ENCODE data around the gene SPTLC3. TPM values are rescaled to one million over a fixed set of nuclear protein-coding genes. Genes with fewer than 3 reads are reported as not detected.

SPTLC3 gene
- total RNA-seq, 1 experiment from 2014 or later, result 0.03 TPM

DNA sequence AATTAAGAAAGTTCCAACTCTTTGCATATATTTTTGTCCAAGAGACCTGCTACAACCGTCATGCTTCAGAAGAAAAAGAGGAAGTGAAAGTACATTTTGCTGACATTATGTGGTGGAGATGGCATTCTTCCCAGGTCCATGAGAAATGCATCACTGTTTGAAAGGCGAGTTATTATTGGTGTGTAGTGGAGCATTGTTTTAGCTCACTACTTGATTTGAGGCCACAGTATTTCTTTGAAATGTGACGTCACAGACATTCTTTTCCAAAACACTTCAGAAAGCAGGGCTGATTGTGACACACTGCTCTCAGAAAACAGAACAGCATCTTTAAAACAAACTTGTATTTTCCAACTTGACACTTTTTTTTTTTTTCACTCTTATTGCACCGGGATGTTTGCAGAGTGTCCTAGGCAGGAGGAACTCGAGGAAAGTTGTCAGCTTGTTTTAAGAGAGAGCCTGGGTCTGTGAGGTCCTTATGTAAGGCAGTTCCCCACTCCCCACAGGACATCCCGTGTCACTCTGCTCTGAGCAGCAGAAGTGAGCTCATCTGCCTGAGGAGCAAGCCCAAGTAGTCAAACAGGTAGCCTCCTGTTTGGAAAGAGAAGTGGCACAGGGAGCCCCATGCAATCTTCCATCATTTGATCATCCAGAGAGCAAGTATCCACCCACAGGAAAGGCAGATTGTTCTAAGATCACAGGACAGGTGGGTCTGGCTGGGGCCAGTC lies 1.1 kb downstream of the SPTLC3 start:
- Histone ChIP-seq H3K36me3 (ENCODE audit: control insufficient read depth, insufficient read depth, low read length) (no peaks in the 10 kb centered on the region), H3K27ac (ENCODE audit: low read length) (no peak overlapping the region), H3K9me3 (ENCODE audit: control insufficient read depth, insufficient read depth, low read depth, low read length) (no peaks in the 10 kb centered on the region), H3K4me1 (ENCODE audit: control insufficient read depth, insufficient read depth, low read length) (no peaks in the 10 kb centered on the region), H3K4me3 (ENCODE audit: low read depth in 2 of 2, low read length in 2 of 2) (peak overlapping the region in 1 of 2 experiments; percentile 12; a peak in 1 of 4 replicates), H3K27me3 (ENCODE audit: control insufficient read depth, insufficient read depth, low read length) (no peaks in the 10 kb centered on the region)
- BruUV-seq (replicated peaks), result no TSS peak
- ATAC-seq (no peak), DNase-seq (ENCODE audit: low read depth, low spot score) (peak; percentile 10)
- ChIA-PET CTCF (interaction anchor here (0.6 kb wide), 1 partner anchor 68 kb away, joined by 4 read pairs; no protein-coding TSS in a partner anchor), POLR2A (interaction anchor here (0.6 kb wide), 1 partner anchor 80 kb away, joined by 14 read pairs; no protein-coding TSS in a partner anchor)
- in situ Hi-C loops (cut with HindIII; ENCODE audit: low pct_unique_long_range_greater_than_20kb, low sequenced_read_pairs) (no loop called here), intact Hi-C loops (cut with micrococcal nuclease; ENCODE audit: unreplicated experiment) (loop anchor here (5.0 kb wide), 1 partner anchor 1083 kb away; no protein-coding TSS in a partner anchor)
- TF ChIP-seq SIN3A (IDR thresholded peaks at IDR 0.05; ENCODE audit: borderline replicate concordance, insufficient read depth, low read depth, low read length) (no peak), CTCF (IDR thresholded peaks at IDR 0.05) (no peak), POLR2AphosphoS5 (IDR thresholded peaks at IDR 0.05; ENCODE audit: low read depth, low read length) (no peak), TCF7L2 (IDR thresholded peaks at IDR 0.05; ENCODE audit: low read depth, low read length) (no peak)
- TF ChIP-seq, protein P1, sequence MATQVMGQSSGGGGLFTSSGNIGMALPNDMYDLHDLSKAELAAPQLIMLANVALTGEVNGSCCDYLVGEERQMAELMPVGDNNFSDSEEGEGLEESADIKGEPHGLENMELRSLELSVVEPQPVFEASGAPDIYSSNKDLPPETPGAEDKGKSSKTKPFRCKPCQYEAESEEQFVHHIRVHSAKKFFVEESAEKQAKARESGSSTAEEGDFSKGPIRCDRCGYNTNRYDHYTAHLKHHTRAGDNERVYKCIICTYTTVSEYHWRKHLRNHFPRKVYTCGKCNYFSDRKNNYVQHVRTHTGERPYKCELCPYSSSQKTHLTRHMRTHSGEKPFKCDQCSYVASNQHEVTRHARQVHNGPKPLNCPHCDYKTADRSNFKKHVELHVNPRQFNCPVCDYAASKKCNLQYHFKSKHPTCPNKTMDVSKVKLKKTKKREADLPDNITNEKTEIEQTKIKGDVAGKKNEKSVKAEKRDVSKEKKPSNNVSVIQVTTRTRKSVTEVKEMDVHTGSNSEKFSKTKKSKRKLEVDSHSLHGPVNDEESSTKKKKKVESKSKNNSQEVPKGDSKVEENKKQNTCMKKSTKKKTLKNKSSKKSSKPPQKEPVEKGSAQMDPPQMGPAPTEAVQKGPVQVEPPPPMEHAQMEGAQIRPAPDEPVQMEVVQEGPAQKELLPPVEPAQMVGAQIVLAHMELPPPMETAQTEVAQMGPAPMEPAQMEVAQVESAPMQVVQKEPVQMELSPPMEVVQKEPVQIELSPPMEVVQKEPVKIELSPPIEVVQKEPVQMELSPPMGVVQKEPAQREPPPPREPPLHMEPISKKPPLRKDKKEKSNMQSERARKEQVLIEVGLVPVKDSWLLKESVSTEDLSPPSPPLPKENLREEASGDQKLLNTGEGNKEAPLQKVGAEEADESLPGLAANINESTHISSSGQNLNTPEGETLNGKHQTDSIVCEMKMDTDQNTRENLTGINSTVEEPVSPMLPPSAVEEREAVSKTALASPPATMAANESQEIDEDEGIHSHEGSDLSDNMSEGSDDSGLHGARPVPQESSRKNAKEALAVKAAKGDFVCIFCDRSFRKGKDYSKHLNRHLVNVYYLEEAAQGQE (IDR thresholded peaks at IDR 0.05; ENCODE audit: insufficient read depth in 1 of 2, low read depth in 2 of 2, low read length in 1 of 2), result no peak

DNA sequence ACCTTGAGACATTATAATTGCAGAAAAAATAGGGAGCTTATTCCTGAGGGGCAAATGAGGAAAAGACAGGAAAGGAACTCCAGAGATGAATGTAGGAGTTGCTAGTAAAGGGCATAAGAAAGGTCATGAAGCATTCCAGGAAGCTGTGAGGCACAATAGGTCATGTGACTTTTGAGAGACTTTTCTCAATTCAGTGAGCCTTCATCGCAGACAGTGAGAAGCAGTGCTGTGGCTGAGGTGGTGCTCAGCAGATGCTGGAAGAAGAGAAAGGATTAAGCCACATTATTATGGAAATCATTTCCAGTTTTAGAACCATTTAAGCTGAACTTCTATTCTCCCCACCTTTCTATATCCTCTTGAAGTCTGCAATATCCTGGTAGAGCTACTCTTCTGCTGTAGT lies 4.1 kb downstream of the SPTLC3 start:
- CTCF ChIA-PET, result no interaction called here
- no peak overlapping the region for H3K27ac ChIP-seq (ENCODE audit: low read length)
- POLR2A ChIA-PET, result no interaction called here
- no peaks in the 10 kb centered on the region for H3K9me3 ChIP-seq (ENCODE audit: control insufficient read depth, insufficient read depth, low read depth, low read length)
- BruUV-seq (replicated peaks), result no TSS peak
- no peaks in the 10 kb centered on the region for H3K27me3 ChIP-seq (ENCODE audit: control insufficient read depth, insufficient read depth, low read length)
- no peaks in the 10 kb centered on the region for H3K4me1 ChIP-seq (ENCODE audit: control insufficient read depth, insufficient read depth, low read length)
- in situ Hi-C loops (cut with HindIII; ENCODE audit: low pct_unique_long_range_greater_than_20kb, low sequenced_read_pairs) (no loop called here), intact Hi-C loops (cut with micrococcal nuclease; ENCODE audit: unreplicated experiment) (loop anchor here (5.0 kb wide), 1 partner anchor 1086 kb away; no protein-coding TSS in a partner anchor)
- no peak overlapping the region for H3K4me3 ChIP-seq (ENCODE audit: low read depth in 2 of 2, low read length in 2 of 2)
- no peak for TF ChIP-seq TCF7L2 (IDR thresholded peaks at IDR 0.05; ENCODE audit: low read depth, low read length)
- TF ChIP-seq CTCF (IDR thresholded peaks at IDR 0.05), result no peak
- no peak for TF ChIP-seq POLR2AphosphoS5 (IDR thresholded peaks at IDR 0.05; ENCODE audit: low read depth, low read length)
- TF ChIP-seq, protein P1 (IDR thresholded peaks at IDR 0.05; ENCODE audit: insufficient read depth in 1 of 2, low read depth in 2 of 2, low read length in 1 of 2), result no peak
- no peak for TF ChIP-seq SIN3A (IDR thresholded peaks at IDR 0.05; ENCODE audit: borderline replicate concordance, insufficient read depth, low read depth, low read length)
- ATAC-seq, result no peak
- H3K36me3 ChIP-seq (ENCODE audit: control insufficient read depth, insufficient read depth, low read length), result no peaks in the 10 kb centered on the region
- no peak for DNase-seq (ENCODE audit: low read depth, low spot score)
